Upper lobe of left lung (tissue), 6 donors: ENCODE data around the gene EFNA3. TPM values are rescaled to one million over a fixed set of nuclear protein-coding genes. Genes with fewer than 3 reads are reported as not detected.

Source experiments
- ATAC-seq, 2 donors: fragments of 200-7000 bp; cut with Tn5 transposase; one replicate each; pipeline ENCODE4 v1.9.1; 2022; ENCODE audit warnings: mild to moderate bottlenecking in 2 of 2, moderate library complexity in 2 of 2; ENCODE audit not compliant: low FRiP score in 2 of 2
- DNase-seq, 2 donors: peaks; one replicate each; pipeline ENCODE4 v3.0.0-alpha.2; 2019 to 2020
- H3K27ac ChIP-seq, 4 donors: fragments of 200-600 bp; sonication (generic); one replicate each; pipeline ENCODE4 v1.5.1; 2016 to 2019
- H3K27me3 ChIP-seq, 4 donors: fragments of 200-600 bp; sonication (generic); one replicate each; pipeline ENCODE4 v1.5.1; 2017 to 2019
- H3K36me3 ChIP-seq, 4 donors: fragments of 200-600 bp; sonication (generic); one replicate each; pipeline ENCODE4 v1.5.1; 2016 to 2019
- H3K4me1 ChIP-seq, 4 donors: fragments of 200-600 bp; sonication (generic); one replicate each; pipeline ENCODE4 v1.5.1; 2018 to 2019
- H3K4me3 ChIP-seq, 4 donors: fragments of 200-600 bp; sonication (generic); one replicate each; pipeline ENCODE4 v1.5.1; 2017 to 2019; ENCODE audit warnings: mild to moderate bottlenecking in 2 of 4, moderate library complexity in 1 of 4
- H3K9me3 ChIP-seq, 4 donors: fragments of 200-600 bp; sonication (generic); one replicate each; pipeline ENCODE4 v1.5.1; 2018 to 2019
- EP300 ChIP-seq, 4 donors: sonication (generic); formaldehyde crosslinking; IDR thresholded peaks; one replicate each; pipeline ENCODE4 v1.5.1; 2017; ENCODE audit warnings: antibody characterized with exemption in 4 of 4, control low read depth in 2 of 4
- POLR2A ChIP-seq, 4 donors: fragments of 450-650 bp; IDR thresholded peaks; one replicate each; pipeline ENCODE4 v1.5.1; 2016 to 2017; ENCODE audit warnings: antibody characterized with exemption in 4 of 4, mild to moderate bottlenecking in 2 of 4
- POLR2AphosphoS5 ChIP-seq, 2 donors: sonication (generic); formaldehyde crosslinking; IDR thresholded peaks; one replicate each; pipeline ENCODE4 v1.5.1; 2017; ENCODE audit warnings: antibody characterized with exemption in 2 of 2
- WGBS, 2 donors: methylation state at CpG; one replicate each; pipeline ENCODE4 v1.1.5; 2017 to 2018; 5-methylcytosine and 5-hydroxymethylcytosine counted together
- total RNA-seq, 6 donors: library from RNA; depleted of rRNA in 4 of 6; stranded (reverse); fragments of >200 nt in 4 of 6; gene quantifications; one replicate each; pipeline versions ENCODE4 v1.1.0 to v1.2.1, GENCODE V29; 2016 to 2021
- TF ChIP-seq, protein P1 (sequence below), 6 experiments: fragments of 450-650 bp in 4 of 6; fragments of 200-600 bp in 2 of 6; sonication (generic) in 2 of 6; IDR thresholded peaks; one replicate each; pipeline ENCODE4 v1.5.1; 2016 to 2019; ENCODE audit warnings: antibody characterized with exemption in 6 of 6
- donor health status: DM: no; HTN: no; CAD: no; lungs with moderate emphysema.
- donor health status: DM: no; HTN: yes; CAD: no; lungs with severe emphysema.

The EFNA3 gene
- total RNA-seq, 6 donors from 2014 or later, result 0.33 to 2.1 (median 1.4) TPM

DNA sequence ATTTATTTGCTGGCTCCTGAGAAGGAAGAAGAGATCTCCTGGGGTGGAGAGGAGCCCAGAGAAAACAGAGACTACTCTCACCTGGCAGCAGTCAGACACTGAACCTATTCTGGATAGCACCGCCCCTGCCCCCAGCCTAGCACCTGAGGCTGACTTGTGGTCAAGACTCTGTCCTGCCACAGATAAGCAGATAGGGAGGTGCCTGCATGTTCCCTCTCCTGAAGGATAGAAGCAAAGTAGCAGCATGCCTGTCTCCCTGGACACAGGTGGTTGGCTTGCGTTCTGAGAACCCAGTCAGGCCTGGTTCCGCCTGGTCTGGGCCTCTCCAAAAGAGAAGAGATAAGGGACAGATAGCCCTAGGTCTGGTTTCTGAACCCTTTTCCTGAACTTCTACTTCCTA, 1.3 kb upstream of the EFNA3 start:
- Histone ChIP-seq H3K27ac (no peak overlapping the region), H3K4me1 (peaks cover 39 to 41% (median 40%) of the 10 kb centered on the region in 4 donors), H3K27me3 (peaks cover 8 to 40% (median 32%) of the 10 kb centered on the region in 4 donors), H3K9me3 (no peaks in the 10 kb centered on the region), H3K36me3 (no peaks in the 10 kb centered on the region), H3K4me3 (no peak overlapping the region)
- no peak for TF ChIP-seq POLR2A (IDR thresholded peaks at IDR 0.05)
- TF ChIP-seq EP300 (IDR thresholded peaks at IDR 0.05), result no peak
- no peak for TF ChIP-seq POLR2AphosphoS5 (IDR thresholded peaks at IDR 0.05)
- TF ChIP-seq, protein P1, sequence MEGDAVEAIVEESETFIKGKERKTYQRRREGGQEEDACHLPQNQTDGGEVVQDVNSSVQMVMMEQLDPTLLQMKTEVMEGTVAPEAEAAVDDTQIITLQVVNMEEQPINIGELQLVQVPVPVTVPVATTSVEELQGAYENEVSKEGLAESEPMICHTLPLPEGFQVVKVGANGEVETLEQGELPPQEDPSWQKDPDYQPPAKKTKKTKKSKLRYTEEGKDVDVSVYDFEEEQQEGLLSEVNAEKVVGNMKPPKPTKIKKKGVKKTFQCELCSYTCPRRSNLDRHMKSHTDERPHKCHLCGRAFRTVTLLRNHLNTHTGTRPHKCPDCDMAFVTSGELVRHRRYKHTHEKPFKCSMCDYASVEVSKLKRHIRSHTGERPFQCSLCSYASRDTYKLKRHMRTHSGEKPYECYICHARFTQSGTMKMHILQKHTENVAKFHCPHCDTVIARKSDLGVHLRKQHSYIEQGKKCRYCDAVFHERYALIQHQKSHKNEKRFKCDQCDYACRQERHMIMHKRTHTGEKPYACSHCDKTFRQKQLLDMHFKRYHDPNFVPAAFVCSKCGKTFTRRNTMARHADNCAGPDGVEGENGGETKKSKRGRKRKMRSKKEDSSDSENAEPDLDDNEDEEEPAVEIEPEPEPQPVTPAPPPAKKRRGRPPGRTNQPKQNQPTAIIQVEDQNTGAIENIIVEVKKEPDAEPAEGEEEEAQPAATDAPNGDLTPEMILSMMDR (IDR thresholded peaks at IDR 0.05), result no peak
- no peak for ATAC-seq
- no peak for DNase-seq
- WGBS, 2 donors, result 93 to 100% methylated on average over 3 of the region's 3 CpGs

DNA sequence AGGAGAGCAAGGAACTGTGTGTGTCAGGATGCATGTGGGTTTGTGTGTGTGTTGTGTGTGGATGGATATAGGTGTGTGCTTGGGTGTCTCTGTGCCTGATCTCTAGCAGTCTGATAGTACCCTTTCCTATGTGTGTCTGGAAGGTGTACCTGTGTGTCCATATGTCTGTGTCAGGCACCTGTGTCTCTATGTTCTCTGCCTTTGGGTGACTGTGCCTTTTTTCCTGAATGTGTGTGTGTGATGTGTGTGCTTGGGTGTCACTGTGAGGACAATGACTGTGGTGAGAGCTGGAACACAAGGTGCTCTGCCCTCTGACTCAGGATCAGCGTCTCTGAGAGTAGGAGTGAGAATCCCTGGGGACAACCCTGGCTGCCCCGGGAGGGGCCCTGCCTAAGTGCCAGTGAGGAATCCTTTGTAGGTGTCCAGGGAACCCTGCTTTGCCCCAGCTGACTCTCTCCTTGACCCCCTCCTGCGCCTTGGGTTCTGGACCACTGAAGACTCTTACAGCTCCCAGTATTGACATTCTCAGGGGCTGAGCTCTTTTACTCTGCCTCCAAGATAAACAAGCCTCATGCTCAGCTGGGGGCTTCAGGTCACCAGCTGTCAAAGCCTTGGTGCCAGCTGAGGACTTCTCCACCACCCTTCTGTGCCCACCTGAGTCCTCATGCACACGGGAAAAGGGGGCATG, 735 bp upstream of the EFNA3 start:
- peaks cover 45 to 46% (median 46%) of the 10 kb centered on the region in 4 donors for H3K4me1 ChIP-seq
- DNase-seq, result no peak
- H3K27me3 ChIP-seq, result peaks cover 9 to 46% (median 37%) of the 10 kb centered on the region in 4 donors
- no peak for TF ChIP-seq EP300 (IDR thresholded peaks at IDR 0.05)
- H3K36me3 ChIP-seq, result no peaks in the 10 kb centered on the region
- peak overlapping the region in 1 of 4 donors; percentile 52 for H3K4me3 ChIP-seq
- H3K27ac ChIP-seq, result no peak overlapping the region
- no peaks in the 10 kb centered on the region for H3K9me3 ChIP-seq
- WGBS, 2 donors, result 75 to 100% methylated on average over 1 to 4 of the region's 4 CpGs
- no peak for ATAC-seq

DNA sequence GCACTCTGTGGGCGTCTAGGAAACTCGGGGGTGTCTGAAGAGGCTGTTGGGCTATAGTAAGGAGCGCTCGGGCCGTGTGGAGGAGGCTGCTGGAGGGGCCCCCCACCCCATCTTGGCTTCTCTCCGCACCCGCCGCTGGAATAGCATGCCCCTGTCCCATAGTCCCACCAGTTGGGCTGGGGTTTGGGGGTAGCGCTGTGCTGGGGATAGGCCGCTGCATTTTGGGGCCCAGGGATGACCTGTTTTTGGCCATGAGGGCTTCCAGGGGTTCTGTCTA, 511 bp downstream of the EFNA3 start:
- Histone ChIP-seq H3K9me3 (no peaks in the 10 kb centered on the region), H3K27ac (no peak overlapping the region), H3K4me3 (peak overlapping the region in 3 of 4 donors; percentile 39 to 52 (median 52)), H3K4me1 (peaks cover 46 to 55% (median 51%) of the 10 kb centered on the region in 4 donors), H3K36me3 (no peaks in the 10 kb centered on the region), H3K27me3 (peaks cover 9 to 58% (median 45%) of the 10 kb centered on the region in 4 donors)
- WGBS, 2 donors, result 6% methylated on average over 10 of the region's 10 CpGs; no CpG with 5 or more reads in 1 of the 2 donors
- TF ChIP-seq POLR2AphosphoS5 (IDR thresholded peaks at IDR 0.05), result no peak
- no peak for TF ChIP-seq POLR2A (IDR thresholded peaks at IDR 0.05)
- TF ChIP-seq, protein P1 (IDR thresholded peaks at IDR 0.05), result no peak
- ATAC-seq (no peak), DNase-seq (no peak)

DNA sequence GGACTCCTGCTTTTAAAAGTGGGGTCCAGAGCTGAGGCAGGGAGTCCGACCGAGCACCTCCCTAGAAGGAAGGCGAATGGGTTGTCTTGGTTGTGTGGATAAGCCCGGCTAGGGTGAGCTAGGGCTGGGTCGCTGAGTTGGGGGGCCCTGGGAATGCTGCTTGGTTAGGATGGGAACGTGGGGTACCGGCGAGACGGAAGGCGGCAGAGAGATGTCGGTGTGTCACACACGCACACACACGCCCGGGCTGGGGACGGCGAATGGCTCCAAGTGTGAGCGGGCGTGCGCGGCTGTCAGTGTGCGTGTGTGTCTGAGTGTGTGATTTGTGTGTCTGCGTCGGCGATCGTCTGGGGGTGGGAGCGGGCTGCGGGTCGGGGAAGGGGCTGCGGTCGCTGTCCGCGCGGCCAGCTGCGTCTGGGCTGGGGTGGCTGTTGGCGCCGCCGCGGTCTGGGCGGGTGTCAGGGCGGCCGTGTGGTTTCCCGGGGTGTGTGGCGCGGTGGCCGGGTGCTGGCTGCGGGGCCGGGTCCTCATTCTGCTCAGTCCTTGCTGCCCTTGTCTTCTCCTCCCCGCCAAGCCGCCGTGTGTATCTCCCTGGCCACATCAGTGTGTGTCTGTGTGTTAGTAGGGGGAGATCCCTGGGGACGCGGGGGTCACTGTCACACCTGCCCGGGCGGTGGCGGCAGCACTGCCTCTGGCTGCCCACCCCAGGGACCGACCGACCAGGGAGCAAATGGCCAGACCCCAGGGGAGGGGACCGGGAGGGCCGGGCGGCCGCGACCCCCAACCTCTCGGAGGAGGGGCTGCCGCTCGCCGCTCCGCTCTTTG, 1.1 kb downstream of the EFNA3 start:
- DNase-seq (peak in 1 of 2 donors; percentile 88), ATAC-seq (no peak)
- Histone ChIP-seq H3K27ac (no peak overlapping the region), H3K4me3 (peak overlapping the region in 3 of 4 donors; percentile 31 to 52 (median 39)), H3K27me3 (peaks cover 9 to 60% (median 47%) of the 10 kb centered on the region in 4 donors), H3K36me3 (no peaks in the 10 kb centered on the region), H3K9me3 (no peaks in the 10 kb centered on the region), H3K4me1 (peaks cover 52 to 61% (median 56%) of the 10 kb centered on the region in 4 donors)
- WGBS, 2 donors, result 2 to 3% methylated on average over 10 to 63 of the region's 67 CpGs
- TF ChIP-seq POLR2AphosphoS5 (IDR thresholded peaks at IDR 0.05) (no peak), EP300 (IDR thresholded peaks at IDR 0.05) (no peak), POLR2A (IDR thresholded peaks at IDR 0.05) (no peak)
- TF ChIP-seq, protein P1 (IDR thresholded peaks at IDR 0.05), result no peak
